ENCODE results near the gene TOP3B.

Gene TOP3B

GRCh38 chr22:22011964-22012363, 29.4 kb upstream of the TOP3B start:
- DNase-seq = no peak

GRCh38 chr22:22010358-22010757, 27.8 kb upstream of the TOP3B start:
- no peak for DNase-seq

GRCh38 chr22:22009661-22010060, 27.1 kb upstream of the TOP3B start:
- DNase-seq = no peak

GRCh38 chr22:22006596-22006990, 24.0 kb upstream of the TOP3B start:
- no peak for DNase-seq

- DNase-seq = no peak
These were observed 23.5 kb upstream of the TOP3B start for GRCh38 chr22:22005945-22006595.

- DNase-seq = no peak
These were observed 20.6 kb upstream of the TOP3B start for GRCh38 chr22:22003233-22003632.

GRCh38 chr22:22002526-22003055, 20.0 kb upstream of the TOP3B start:
- DNase-seq = no peak

- DNase-seq = no peak
These were observed 19.3 kb upstream of the TOP3B start for GRCh38 chr22:22001664-22002525.

- no peak for DNase-seq
These were observed 16.1 kb upstream of the TOP3B start for GRCh38 chr22:21998595-21999247.

- DNase-seq = no peak
These were observed 13.7 kb upstream of the TOP3B start for GRCh38 chr22:21996175-21996720.

GRCh38 chr22:21995660-21996059, 13.1 kb upstream of the TOP3B start:
- no peak for DNase-seq

GRCh38 chr22:21994881-21995444, 12.4 kb upstream of the TOP3B start:
- DNase-seq = no peak

GRCh38 chr22:21992593-21993237, 10.1 kb upstream of the TOP3B start:
- no peak for DNase-seq

GRCh38 chr22:21991774-21992173, 9.2 kb upstream of the TOP3B start:
- DNase-seq = no peak

- DNase-seq = no peak
These were observed 8.7 kb upstream of the TOP3B start for GRCh38 chr22:21991304-21991596.

- DNase-seq = no peak
These were observed 8.1 kb upstream of the TOP3B start for GRCh38 chr22:21990445-21991303.

- no peak for DNase-seq
These were observed 6.5 kb upstream of the TOP3B start for GRCh38 chr22:21989049-21989448.

GRCh38 chr22:21985214-21985613, 2.6 kb upstream of the TOP3B start:
- DNase-seq = no peak

GRCh38 chr22:21984793-21985192, 2.2 kb upstream of the TOP3B start:
- no peak for DNase-seq

GRCh38 chr22:21981874-21982273, 713 bp downstream of the TOP3B start:
- DNase-seq = no peak

GRCh38 chr22:21980547-21980946, 2.0 kb downstream of the TOP3B start:
- no peak for DNase-seq
